GM13976 (cell line): ENCODE data around the gene NUDT3.

Source experiments
- DNase-seq: peaks from one replicate; pipeline ENCODE4 v3.0.0; 2012; ENCODE audit warnings: low spot score
- in situ Hi-C: fragments of 300-500 bp; cut with MboI; formaldehyde crosslinking; loops from one replicate; pipeline ENCODE4 v1.12.0; 2022; ENCODE audit warnings: low sequenced_read_pairs, mixed read lengths, inconsistent platforms; ENCODE audit not compliant: unreplicated experiment
- TF ChIP-seq, protein P1 (sequence below): IDR thresholded peaks from 2 replicates; pipeline ENCODE4 v1.5.1; 2012; ENCODE audit warnings: borderline replicate concordance, mild to moderate bottlenecking; ENCODE audit not compliant: insufficient read depth; ENCODE audit errors: extremely low read depth, missing control alignments, control extremely low read depth

NUDT3 gene

DNA sequence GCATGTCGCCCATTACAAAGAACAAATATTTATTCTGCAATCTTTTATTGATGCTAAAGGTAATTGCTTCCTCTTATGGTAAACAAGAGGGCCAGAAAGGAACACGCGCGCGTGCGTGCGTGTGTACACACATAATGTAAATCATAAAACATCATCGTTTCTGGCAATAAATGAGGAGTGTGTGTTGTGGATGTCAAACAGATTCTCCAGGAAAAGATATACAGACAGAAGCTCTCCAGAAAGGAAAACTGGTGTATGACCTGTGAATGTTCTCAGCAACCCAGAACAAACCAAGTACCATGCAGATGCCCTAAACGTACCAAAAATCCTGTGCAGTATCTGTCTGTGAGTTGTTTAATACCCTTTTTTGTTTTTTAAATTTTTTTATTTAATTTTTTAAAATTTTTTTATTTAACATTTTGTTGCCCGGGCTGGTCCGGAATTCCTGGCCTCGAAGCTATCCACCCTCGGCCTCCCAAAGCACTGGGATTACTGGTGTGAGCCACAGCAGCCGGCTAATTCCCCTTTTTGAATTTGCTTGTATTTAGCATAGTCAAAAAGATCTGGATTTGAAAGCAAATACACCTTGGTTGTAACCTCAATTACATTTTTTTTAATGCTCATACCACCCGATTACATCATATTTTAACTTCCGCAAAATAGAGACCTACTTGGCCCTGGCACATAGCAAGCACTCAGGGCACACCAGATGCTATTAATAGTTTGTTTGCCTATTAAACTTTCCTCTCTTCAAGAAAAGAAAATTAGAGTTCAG is 909 bp upstream of the NUDT3 start:
- in situ Hi-C loops: no loop called here
- TF ChIP-seq, protein P1, sequence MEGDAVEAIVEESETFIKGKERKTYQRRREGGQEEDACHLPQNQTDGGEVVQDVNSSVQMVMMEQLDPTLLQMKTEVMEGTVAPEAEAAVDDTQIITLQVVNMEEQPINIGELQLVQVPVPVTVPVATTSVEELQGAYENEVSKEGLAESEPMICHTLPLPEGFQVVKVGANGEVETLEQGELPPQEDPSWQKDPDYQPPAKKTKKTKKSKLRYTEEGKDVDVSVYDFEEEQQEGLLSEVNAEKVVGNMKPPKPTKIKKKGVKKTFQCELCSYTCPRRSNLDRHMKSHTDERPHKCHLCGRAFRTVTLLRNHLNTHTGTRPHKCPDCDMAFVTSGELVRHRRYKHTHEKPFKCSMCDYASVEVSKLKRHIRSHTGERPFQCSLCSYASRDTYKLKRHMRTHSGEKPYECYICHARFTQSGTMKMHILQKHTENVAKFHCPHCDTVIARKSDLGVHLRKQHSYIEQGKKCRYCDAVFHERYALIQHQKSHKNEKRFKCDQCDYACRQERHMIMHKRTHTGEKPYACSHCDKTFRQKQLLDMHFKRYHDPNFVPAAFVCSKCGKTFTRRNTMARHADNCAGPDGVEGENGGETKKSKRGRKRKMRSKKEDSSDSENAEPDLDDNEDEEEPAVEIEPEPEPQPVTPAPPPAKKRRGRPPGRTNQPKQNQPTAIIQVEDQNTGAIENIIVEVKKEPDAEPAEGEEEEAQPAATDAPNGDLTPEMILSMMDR: no peak
- no peak for DNase-seq

DNA sequence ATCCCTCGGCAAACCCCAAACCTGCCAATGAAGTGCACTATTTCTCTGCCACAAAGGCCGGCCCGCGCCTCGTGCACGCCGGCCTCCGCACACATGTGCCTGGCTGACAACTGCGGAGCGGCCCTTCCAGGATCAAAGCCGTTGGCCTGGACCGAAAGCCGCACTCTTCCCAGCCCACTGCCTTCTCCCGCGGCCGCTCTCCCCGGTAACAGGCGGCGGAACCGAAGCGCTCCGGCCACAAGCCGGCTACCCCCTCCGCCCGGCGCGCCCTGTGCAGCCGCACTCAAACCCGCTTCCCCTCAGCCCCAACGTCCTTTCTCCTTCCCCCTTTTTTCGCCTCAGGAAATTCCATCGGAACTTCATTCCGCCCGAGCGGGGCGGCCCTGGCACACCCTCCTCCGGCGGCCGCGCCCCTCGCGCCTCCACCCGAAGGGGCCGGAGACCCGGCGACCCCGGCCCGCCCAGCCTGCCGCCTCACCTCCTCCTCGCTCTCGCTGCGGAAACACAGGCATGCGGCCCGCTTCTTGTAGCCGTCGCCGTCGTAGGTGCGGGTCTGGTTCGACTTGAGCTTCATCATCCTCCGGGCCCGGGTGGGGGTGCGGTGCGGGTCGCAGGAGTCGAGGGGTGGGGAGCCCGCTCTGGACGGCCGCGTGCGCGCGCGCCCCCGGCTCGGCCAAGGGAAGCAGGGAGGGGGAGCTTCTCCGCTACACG is 528 bp downstream of the NUDT3 start:
- TF ChIP-seq, protein P1: no peak
- in situ Hi-C loops: no loop called here
- DNase-seq: peak; percentile 67

DNA sequence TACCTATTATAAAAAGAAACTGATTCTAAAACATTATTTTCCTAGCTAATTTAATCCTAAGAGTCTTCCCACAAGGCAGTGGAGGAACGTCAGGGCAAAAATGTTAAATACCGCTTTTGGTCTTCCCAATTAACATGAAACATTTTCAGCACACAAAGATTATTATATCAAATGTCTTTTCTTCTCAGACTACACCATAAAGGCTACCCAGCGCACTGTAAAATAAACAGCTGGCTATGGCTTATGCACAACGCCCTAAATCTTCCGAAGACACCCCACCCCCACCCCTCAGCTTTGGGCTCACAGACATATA is 1.0 kb downstream of the NUDT3 start:
- TF ChIP-seq, protein P1: no peak
- in situ Hi-C loops: no loop called here
- no peak for DNase-seq

DNA sequence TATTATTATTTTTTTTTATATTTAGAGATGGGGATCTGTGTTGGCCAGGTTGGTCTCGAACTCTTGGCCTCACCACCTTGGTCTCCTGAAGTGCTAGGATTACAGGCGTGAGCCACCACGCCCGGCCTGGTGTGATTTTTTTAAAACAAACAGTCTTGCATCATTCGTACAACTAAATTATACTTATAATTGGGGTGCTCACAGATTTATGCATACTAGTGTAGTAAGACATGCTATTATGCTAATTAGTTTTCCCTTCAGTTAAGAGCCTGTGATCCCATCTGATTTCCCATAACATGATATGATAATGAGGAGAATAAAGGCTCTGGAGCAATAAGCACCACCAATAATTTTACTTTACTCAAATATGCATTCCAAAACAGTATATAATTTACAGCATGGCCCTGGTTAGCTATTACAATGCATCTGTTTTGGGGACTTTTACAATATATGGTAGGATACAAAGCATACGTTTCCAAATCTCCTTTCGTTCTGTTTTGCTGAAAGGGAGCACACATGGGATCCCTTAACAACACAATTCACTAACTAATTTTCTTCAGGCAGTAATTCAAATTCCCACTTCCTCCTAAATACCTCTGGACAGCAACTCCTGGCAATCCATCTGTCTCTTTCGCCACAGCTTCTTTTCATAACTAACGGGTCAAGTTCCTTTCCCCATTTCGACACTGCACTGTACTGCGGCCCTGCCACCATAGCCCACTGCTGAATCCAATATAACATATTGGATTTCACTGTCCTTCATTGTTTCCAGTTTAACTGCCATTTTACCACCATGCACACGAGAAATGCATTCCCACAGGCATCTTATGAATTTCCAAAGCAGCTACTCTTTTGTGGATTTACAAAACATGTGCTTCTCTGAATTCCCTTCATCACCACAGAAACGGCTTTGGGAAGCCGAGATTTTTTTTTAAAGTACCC is 1.7 kb downstream of the NUDT3 start:
- in situ Hi-C loops: no loop called here
- DNase-seq: no peak
- TF ChIP-seq, protein P1: no peak

DNA sequence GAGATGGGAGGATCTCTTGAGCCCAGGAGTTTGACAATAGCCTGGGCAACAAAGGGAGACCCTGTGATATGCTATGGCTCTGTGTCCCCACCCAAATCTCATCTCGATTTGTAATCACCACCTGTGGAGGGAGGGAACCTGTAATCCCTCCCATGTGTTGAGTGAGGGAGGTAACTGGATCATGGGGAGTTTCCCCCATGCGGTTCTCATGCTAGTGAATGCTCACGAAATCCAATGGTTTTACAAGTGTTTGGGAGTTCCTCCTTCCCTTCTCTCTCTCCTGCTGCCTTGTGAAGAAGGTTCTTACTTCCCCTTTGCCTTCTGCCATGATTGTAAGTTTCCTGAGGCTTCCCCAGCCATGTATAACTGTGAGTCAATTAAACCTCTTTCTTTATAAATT is 3.4 kb downstream of the NUDT3 start:
- in situ Hi-C loops: loop anchor here (10.0 kb wide), 1 partner anchor 124 kb away; no protein-coding TSS in a partner anchor
- TF ChIP-seq, protein P1: no peak
- DNase-seq: no peak

DNA sequence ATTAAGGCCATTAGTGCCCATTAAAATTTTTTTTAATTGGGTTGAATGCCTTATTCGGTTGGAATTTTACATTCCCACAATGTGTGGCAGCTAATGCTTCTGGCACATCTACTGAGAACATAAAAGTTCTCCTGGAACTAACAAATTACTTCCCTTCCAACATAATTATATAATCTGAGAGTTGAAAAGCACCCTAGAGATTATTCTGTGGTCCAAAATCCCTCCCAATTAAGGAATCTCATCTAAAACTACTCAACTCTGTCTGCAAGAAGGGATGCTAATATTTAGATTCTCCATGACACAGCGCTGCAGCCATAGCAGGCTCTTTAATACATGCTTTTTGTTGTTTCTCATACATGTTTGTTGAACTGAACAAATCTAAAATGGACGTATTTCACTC is 4.0 kb downstream of the NUDT3 start:
- DNase-seq: no peak
- TF ChIP-seq, protein P1: no peak
- in situ Hi-C loops: loop anchor here (10.0 kb wide), 1 partner anchor 124 kb away; no protein-coding TSS in a partner anchor
